ENCODE measurements around the gene CDIPT. TPM values are rescaled to one million over a fixed set of nuclear protein-coding genes. Genes with fewer than 3 reads are reported as not detected.

Gene CDIPT
- total and polyA plus RNA-seq, 2 of the 13 experiments (the other 11 are each of a cell fraction or from before 2014, with no cell fraction given): 54.9 to 97.5 TPM

DNA sequence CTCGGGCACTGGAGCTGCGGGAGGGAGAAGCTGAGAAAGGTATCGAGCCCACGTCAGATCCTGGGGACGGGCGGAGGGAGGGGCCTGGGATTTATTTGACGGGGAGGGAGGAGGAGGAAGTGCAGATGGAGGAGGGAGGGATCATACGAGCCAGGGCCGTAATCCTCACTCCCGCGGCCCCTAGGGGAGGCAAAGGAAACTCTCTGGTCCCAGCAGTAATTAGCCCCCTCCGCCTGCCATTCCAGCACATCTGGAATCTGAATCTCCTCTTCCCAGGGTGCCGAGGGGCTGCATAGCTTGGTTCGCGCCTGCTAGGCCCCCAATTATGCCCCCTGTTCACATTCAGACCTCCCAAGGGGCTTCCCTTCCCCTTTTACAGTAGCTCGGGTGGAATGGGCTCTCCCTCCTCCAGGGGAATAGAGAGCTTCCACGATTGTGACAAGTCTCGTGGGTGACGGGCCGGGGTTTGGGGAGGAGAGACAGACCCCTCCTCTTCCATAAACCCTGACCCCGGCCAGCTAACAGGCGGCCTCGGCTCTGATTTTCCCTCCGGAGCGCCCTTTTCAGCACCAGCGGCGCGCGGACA is 36.6 kb upstream of the CDIPT start, which contains the start of gene SEZ6L2 (continued):
- TF ChIP-seq CBX5 (CRISPR knock-in tag; IDR thresholded peaks at IDR 0.05; ENCODE audit: borderline replicate concordance) (no peak), ZNF296 (CRISPR knock-in tag; conservative IDR thresholded peaks at IDR 0.05) (peak; percentile 69), ZFAT (CRISPR knock-in tag; conservative IDR thresholded peaks at IDR 0.05) (no peak; the same call in 1 of the 2 replicates), ZNF761 (CRISPR knock-in tag; conservative IDR thresholded peaks at IDR 0.05) (no peak; the same call in 1 of the 2 replicates), PRPF4 (IDR thresholded peaks at IDR 0.05; ENCODE audit: low read depth, low read length, poor library complexity, severe bottlenecking) (no peak), ARID3A (IDR thresholded peaks at IDR 0.05; ENCODE audit: low read depth, low read length) (peak; percentile 55; the same call in 1 of the 2 replicates), KLF16 (CRISPR knock-in tag; IDR thresholded peaks at IDR 0.05) (peak in 1 of 2 experiments; percentile 95; a peak in 2 of 4 replicates), FOXK1 (CRISPR knock-in tag; IDR thresholded peaks at IDR 0.05; ENCODE audit: borderline replicate concordance, low read depth) (peak; percentile 63; the same call in 1 of the 2 replicates), PCBP2 (optimal IDR thresholded peaks at IDR 0.05; ENCODE audit: low read depth, low read length, poor library complexity, severe bottlenecking) (no peak), NFYB (CRISPR knock-in tag; IDR thresholded peaks at IDR 0.05) (no peak), FOXP1 (IDR thresholded peaks at IDR 0.05) (no peak), FOXP1 (CRISPR knock-in tag; IDR thresholded peaks at IDR 0.05) (no peak), HNRNPUL1 (IDR thresholded peaks at IDR 0.05; ENCODE audit: low read depth, low read length) (no peak), PHB2 (IDR thresholded peaks at IDR 0.05; ENCODE audit: partially characterized antibody) (no peak), SRY (CRISPR knock-in tag; IDR thresholded peaks at IDR 0.05) (no peak), ZNF225 (CRISPR knock-in tag; IDR thresholded peaks at IDR 0.05) (no peak; the same call in 1 of the 2 replicates), SP2 (CRISPR knock-in tag; IDR thresholded peaks at IDR 0.05) (no peak), KMT2A (CRISPR knock-in tag; IDR thresholded peaks at IDR 0.05) (peak; percentile 68; the same call in 1 of the 2 replicates), ZNF205 (CRISPR knock-in tag; IDR thresholded peaks at IDR 0.05) (peak; percentile 50; the same call in 1 of the 2 replicates), ATRX (CRISPR knock-in tag; IDR thresholded peaks at IDR 0.05; ENCODE audit: borderline replicate concordance) (no peak), NFATC3 (CRISPR knock-in tag; IDR thresholded peaks at IDR 0.05) (0 out of 2 replicates have a peak, but pooled peaks have one; percentile 81), ZNF75D (CRISPR knock-in tag; IDR thresholded peaks at IDR 0.05; ENCODE audit: borderline replicate concordance) (no peak; the same call in 1 of the 2 replicates)
- TF ChIP-seq, protein P1, sequence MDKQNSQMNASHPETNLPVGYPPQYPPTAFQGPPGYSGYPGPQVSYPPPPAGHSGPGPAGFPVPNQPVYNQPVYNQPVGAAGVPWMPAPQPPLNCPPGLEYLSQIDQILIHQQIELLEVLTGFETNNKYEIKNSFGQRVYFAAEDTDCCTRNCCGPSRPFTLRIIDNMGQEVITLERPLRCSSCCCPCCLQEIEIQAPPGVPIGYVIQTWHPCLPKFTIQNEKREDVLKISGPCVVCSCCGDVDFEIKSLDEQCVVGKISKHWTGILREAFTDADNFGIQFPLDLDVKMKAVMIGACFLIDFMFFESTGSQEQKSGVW (CRISPR knock-in tag; IDR thresholded peaks at IDR 0.05; ENCODE audit: borderline replicate concordance): no peak
- TF ChIP-seq, protein P2, sequence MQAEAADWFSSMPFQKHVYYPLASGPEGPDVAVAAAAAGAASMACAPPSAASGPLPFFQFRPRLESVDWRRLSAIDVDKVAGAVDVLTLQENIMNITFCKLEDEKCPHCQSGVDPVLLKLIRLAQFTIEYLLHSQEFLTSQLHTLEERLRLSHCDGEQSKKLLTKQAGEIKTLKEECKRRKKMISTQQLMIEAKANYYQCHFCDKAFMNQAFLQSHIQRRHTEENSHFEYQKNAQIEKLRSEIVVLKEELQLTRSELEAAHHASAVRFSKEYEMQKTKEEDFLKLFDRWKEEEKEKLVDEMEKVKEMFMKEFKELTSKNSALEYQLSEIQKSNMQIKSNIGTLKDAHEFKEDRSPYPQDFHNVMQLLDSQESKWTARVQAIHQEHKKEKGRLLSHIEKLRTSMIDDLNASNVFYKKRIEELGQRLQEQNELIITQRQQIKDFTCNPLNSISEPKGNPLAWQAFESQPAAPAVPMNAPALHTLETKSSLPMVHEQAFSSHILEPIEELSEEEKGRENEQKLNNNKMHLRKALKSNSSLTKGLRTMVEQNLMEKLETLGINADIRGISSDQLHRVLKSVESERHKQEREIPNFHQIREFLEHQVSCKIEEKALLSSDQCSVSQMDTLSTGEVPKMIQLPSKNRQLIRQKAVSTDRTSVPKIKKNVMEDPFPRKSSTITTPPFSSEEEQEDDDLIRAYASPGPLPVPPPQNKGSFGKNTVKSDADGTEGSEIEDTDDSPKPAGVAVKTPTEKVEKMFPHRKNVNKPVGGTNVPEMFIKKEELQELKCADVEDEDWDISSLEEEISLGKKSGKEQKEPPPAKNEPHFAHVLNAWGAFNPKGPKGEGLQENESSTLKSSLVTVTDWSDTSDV (CRISPR knock-in tag; IDR thresholded peaks at IDR 0.05): peak; percentile 88; the same call in 1 of the 2 replicates
